Stimulated activated CD8-positive, alpha-beta memory T cell treated with anti-CD3 and anti-CD28 coated beads, Interleukin-7, amount 100 ng/mL, for 24 hours (primary cell): ENCODE results near the gene PSPC1.

ENCODE experiments used
- DNase-seq: peaks from one replicate; pipeline ENCODE4 v3.0.0-alpha.2; 2020; ENCODE audit warnings: low read depth

The PSPC1 gene

GRCh38 chr13:19673473-19674430 is 109.0 kb downstream of the PSPC1 start:
- DNase-seq: no peak

GRCh38 chr13:19672990-19673389 is 109.8 kb downstream of the PSPC1 start:
- DNase-seq: no peak

- no peak for DNase-seq
Measured at GRCh38 chr13:19670147-19670546, 112.6 kb downstream of the PSPC1 start.

- no peak for DNase-seq
Measured at GRCh38 chr13:19668778-19669177, 114.0 kb downstream of the PSPC1 start.

GRCh38 chr13:19665427-19665859 is 117.3 kb downstream of the PSPC1 start:
- no peak for DNase-seq

- DNase-seq: no peak
Measured at GRCh38 chr13:19664481-19665230, 118.1 kb downstream of the PSPC1 start.

GRCh38 chr13:19663416-19663979 is 119.2 kb downstream of the PSPC1 start:
- DNase-seq: no peak

GRCh38 chr13:19661561-19661960 is 121.2 kb downstream of the PSPC1 start:
- DNase-seq: no peak

GRCh38 chr13:19661126-19661525 is 121.6 kb downstream of the PSPC1 start:
- DNase-seq: no peak

- no peak for DNase-seq
Measured at GRCh38 chr13:19658831-19659230, 123.9 kb downstream of the PSPC1 start.

- no peak for DNase-seq
Measured at GRCh38 chr13:19657872-19658591, 124.7 kb downstream of the PSPC1 start.
